ENCODE results near the gene HPSE. TPM values are rescaled to one million over a fixed set of nuclear protein-coding genes. Genes with fewer than 3 reads are reported as not detected.

Gene HPSE
- total RNA-seq, 1 donor from 2014 or later = 41.0 TPM

GRCh38 chr4:83285055-83285407 lies 49.6 kb downstream of the HPSE start:
- peak; percentile 7 for DNase-seq (ENCODE audit: low spot score)
- TF ChIP-seq, protein P1, sequence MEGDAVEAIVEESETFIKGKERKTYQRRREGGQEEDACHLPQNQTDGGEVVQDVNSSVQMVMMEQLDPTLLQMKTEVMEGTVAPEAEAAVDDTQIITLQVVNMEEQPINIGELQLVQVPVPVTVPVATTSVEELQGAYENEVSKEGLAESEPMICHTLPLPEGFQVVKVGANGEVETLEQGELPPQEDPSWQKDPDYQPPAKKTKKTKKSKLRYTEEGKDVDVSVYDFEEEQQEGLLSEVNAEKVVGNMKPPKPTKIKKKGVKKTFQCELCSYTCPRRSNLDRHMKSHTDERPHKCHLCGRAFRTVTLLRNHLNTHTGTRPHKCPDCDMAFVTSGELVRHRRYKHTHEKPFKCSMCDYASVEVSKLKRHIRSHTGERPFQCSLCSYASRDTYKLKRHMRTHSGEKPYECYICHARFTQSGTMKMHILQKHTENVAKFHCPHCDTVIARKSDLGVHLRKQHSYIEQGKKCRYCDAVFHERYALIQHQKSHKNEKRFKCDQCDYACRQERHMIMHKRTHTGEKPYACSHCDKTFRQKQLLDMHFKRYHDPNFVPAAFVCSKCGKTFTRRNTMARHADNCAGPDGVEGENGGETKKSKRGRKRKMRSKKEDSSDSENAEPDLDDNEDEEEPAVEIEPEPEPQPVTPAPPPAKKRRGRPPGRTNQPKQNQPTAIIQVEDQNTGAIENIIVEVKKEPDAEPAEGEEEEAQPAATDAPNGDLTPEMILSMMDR (IDR thresholded peaks at IDR 0.05; ENCODE audit: unreplicated experiment) = no peak
- Mint-ChIP-seq H3K4me1 (ENCODE audit: unreplicated experiment) (peaks cover 20% of the 10 kb centered on the region), H3K27ac (ENCODE audit: unreplicated experiment) (peak overlapping the region; percentile 100), H3K4me3 (ENCODE audit: unreplicated experiment) (peak overlapping the region; percentile 92), H3K9me3 (ENCODE audit: unreplicated experiment) (no peaks in the 10 kb centered on the region), H3K36me3 (ENCODE audit: low read depth, unreplicated experiment) (no peaks in the 10 kb centered on the region), H3K27me3 (ENCODE audit: unreplicated experiment) (peaks cover 6% of the 10 kb centered on the region)

DNA sequence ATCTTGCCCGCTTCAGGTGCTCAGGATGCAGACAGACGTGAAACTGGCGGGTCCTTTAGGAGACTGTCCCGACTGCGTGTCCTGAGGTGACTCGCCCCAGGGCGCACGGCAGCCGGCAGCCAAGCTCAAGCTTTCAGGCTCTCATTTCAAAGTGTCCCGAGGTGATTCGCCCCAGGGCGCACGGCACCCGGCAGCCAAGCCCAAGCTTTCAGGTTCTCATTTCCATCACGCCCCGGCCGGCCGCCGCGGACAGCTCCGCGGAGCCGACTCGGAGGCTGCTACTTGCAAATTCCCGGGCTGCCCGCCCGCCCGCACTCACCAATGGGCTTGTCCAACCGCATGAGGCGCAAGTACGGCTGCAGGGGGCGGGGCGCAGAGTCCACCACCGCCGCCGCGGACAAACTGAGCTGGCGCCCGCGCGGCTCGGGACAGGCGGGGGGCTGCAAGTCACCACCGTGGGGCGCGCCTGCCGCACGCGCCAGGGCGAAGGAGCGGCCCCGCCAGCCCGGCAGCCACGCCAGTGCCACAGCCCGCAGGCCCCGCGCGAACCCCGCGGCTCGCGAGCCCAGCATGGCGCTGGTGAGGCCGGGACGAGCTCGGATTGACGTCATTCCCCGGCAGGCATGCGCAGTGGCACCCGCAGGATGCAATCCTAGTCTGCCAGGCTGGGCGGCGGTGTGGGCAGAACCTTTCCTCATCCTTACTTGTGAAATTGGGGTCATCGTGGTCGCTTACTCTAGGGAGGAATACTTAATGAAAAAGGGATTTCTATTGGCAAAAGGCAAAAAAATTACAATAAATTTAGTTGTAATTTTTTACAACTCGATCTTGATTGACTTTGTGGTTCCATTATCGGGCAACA lies 50.2 kb downstream of the HPSE start, which contains the start of gene COQ2:
Gene COQ2, minus strand, starts transcription at position 606 of the 862 bp plus-strand sequence. Its CDS starts 34 bp downstream, at position 572.
- peak within 1 kb of the TSS; percentile 92 for H3K4me3 Mint-ChIP-seq (ENCODE audit: unreplicated experiment)
- TF ChIP-seq, protein P1 (IDR thresholded peaks at IDR 0.05; ENCODE audit: unreplicated experiment) = peak; percentile 30

DNA sequence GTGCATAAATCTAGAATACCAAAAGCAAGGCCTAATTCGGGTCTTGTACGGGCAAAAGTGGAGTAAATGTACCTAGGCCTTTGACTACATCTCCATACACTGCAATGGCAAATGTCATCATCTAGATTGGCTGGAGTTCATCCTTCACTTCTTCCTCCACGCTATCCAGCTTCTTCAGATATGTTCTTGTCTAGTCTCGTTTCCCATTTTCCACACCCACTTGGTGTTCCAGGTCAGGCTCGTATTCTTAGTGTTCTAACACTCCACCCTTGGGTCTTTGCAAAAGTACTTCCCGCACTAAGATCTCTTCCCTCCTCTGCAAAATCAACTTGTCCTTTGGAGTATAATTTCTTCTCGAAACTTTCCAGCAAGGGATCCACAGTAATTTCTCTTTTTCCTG lies 51.5 kb downstream of the HPSE start:
- H3K9me3 Mint-ChIP-seq (ENCODE audit: unreplicated experiment) = no peaks in the 10 kb centered on the region
- no peak for DNase-seq (ENCODE audit: low spot score)
- H3K36me3 Mint-ChIP-seq (ENCODE audit: low read depth, unreplicated experiment) = no peaks in the 10 kb centered on the region
- peaks cover 8% of the 10 kb centered on the region for H3K27me3 Mint-ChIP-seq (ENCODE audit: unreplicated experiment)
- H3K4me3 Mint-ChIP-seq (ENCODE audit: unreplicated experiment) = peak overlapping the region; percentile 86
- TF ChIP-seq, protein P1 (IDR thresholded peaks at IDR 0.05; ENCODE audit: unreplicated experiment) = no peak
- H3K27ac Mint-ChIP-seq (ENCODE audit: unreplicated experiment) = peak overlapping the region; percentile 14
- H3K4me1 Mint-ChIP-seq (ENCODE audit: unreplicated experiment) = peaks cover 20% of the 10 kb centered on the region

More for the DNA sequence above, 50.2 kb downstream of the HPSE start, which contains the start of gene COQ2:
- Mint-ChIP-seq H3K27me3 (ENCODE audit: unreplicated experiment) (peaks cover 8% of the 10 kb centered on the region), H3K4me1 (ENCODE audit: unreplicated experiment) (peaks cover 20% of the 10 kb centered on the region), H3K27ac (ENCODE audit: unreplicated experiment) (peak within 1 kb of the TSS; percentile 100), H3K9me3 (ENCODE audit: unreplicated experiment) (no peaks in the 10 kb centered on the region), H3K36me3 (ENCODE audit: low read depth, unreplicated experiment) (no peaks in the 10 kb centered on the region)
- peak; percentile 97 for DNase-seq (ENCODE audit: low spot score)

- peak; percentile 51 for DNase-seq (ENCODE audit: low spot score)
- TF ChIP-seq, protein P1 (IDR thresholded peaks at IDR 0.05; ENCODE audit: unreplicated experiment) = peak; percentile 58
- Mint-ChIP-seq H3K4me1 (ENCODE audit: unreplicated experiment) (peaks cover 20% of the 10 kb centered on the region), H3K36me3 (ENCODE audit: low read depth, unreplicated experiment) (no peaks in the 10 kb centered on the region), H3K9me3 (ENCODE audit: unreplicated experiment) (no peaks in the 10 kb centered on the region), H3K4me3 (ENCODE audit: unreplicated experiment) (peak overlapping the region; percentile 24), H3K27me3 (ENCODE audit: unreplicated experiment) (peaks cover 8% of the 10 kb centered on the region), H3K27ac (ENCODE audit: unreplicated experiment) (no peak overlapping the region)
These were observed 52.6 kb downstream of the HPSE start for GRCh38 chr4:83282049-83282535.

DNA sequence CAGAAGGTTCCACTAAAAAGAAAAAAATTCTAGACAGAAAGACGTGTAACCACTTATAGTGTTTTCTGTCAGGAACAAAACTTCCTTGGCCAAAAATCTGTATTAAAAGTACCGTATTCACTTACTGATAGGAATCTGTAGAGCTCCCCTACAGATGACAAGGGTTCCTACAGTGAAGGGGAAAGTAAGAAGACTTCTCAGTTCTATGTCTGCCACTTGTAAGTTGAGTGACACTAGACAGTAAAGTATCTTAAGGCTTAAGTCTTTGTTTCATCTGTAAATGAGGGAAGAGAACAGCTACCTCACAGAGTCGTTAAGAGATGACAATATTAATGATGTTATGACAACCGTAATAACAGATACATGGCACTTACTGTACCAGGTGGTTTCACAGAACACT lies 53.3 kb downstream of the HPSE start:
- DNase-seq (ENCODE audit: low spot score) = no peak
- H3K9me3 Mint-ChIP-seq (ENCODE audit: unreplicated experiment) = no peaks in the 10 kb centered on the region
- H3K4me3 Mint-ChIP-seq (ENCODE audit: unreplicated experiment) = no peak overlapping the region
- peaks cover 20% of the 10 kb centered on the region for H3K4me1 Mint-ChIP-seq (ENCODE audit: unreplicated experiment)
- H3K27me3 Mint-ChIP-seq (ENCODE audit: unreplicated experiment) = peaks cover 8% of the 10 kb centered on the region
- TF ChIP-seq, protein P1 (IDR thresholded peaks at IDR 0.05; ENCODE audit: unreplicated experiment) = no peak
- H3K27ac Mint-ChIP-seq (ENCODE audit: unreplicated experiment) = no peak overlapping the region
- no peaks in the 10 kb centered on the region for H3K36me3 Mint-ChIP-seq (ENCODE audit: low read depth, unreplicated experiment)
